RWPE2 (cell line): ENCODE measurements around the gene TMOD1.

Experiments used
- ATAC-seq: fragments of 200-7000 bp; cut with Tn5 transposase; 3 replicates; pipeline ENCODE4 v1.9.1; 2021; ENCODE audit warnings: low read depth
- DNase-seq: peaks from one replicate; pipeline ENCODE4 v3.0.0-alpha.2; 2020; ENCODE audit warnings: low spot score
- H3K27ac ChIP-seq: fragments of 450-650 bp; 2 replicates; pipeline ENCODE4 v1.5.1; 2017; ENCODE audit warnings: mild to moderate bottlenecking; ENCODE audit not compliant: poor library complexity, severe bottlenecking
- H3K27me3 ChIP-seq: fragments of 250-450 bp; sonication (Bioruptor Pico); 2 replicates; pipeline ENCODE4 v1.5.1; 2021; ENCODE audit warnings: mild to moderate bottlenecking, moderate library complexity; ENCODE audit not compliant: insufficient read depth, poor library complexity, severe bottlenecking
- H3K36me3 ChIP-seq: fragments of 250-450 bp; sonication (Bioruptor Pico); 2 replicates; pipeline ENCODE4 v1.5.1; 2020; ENCODE audit warnings: low read depth, mild to moderate bottlenecking, moderate library complexity
- H3K4me1 ChIP-seq: fragments of 250-450 bp; sonication (Bioruptor Pico); 2 replicates; pipeline ENCODE4 v1.5.1; 2021; ENCODE audit warnings: mild to moderate bottlenecking, moderate library complexity; ENCODE audit not compliant: insufficient read depth, poor library complexity, severe bottlenecking
- H3K4me3 ChIP-seq: fragments of 250-450 bp; sonication (Bioruptor Pico); 2 replicates; pipeline ENCODE4 v1.5.1; 2021; ENCODE audit warnings: mild to moderate bottlenecking, moderate library complexity; ENCODE audit not compliant: severe bottlenecking
- H3K9me3 ChIP-seq: fragments of 250-450 bp; sonication (Bioruptor Pico); 2 replicates; pipeline ENCODE4 v1.5.1; 2021; ENCODE audit warnings: mild to moderate bottlenecking, moderate library complexity; ENCODE audit not compliant: severe bottlenecking
- TF ChIP-seq, protein P1 (sequence below): fragments of 450-650 bp; IDR thresholded peaks from one replicate; pipeline ENCODE4 v1.5.1; 2017; ENCODE audit warnings: mild to moderate bottlenecking, moderate library complexity; ENCODE audit not compliant: poor library complexity, severe bottlenecking

The TMOD1 gene

DNA sequence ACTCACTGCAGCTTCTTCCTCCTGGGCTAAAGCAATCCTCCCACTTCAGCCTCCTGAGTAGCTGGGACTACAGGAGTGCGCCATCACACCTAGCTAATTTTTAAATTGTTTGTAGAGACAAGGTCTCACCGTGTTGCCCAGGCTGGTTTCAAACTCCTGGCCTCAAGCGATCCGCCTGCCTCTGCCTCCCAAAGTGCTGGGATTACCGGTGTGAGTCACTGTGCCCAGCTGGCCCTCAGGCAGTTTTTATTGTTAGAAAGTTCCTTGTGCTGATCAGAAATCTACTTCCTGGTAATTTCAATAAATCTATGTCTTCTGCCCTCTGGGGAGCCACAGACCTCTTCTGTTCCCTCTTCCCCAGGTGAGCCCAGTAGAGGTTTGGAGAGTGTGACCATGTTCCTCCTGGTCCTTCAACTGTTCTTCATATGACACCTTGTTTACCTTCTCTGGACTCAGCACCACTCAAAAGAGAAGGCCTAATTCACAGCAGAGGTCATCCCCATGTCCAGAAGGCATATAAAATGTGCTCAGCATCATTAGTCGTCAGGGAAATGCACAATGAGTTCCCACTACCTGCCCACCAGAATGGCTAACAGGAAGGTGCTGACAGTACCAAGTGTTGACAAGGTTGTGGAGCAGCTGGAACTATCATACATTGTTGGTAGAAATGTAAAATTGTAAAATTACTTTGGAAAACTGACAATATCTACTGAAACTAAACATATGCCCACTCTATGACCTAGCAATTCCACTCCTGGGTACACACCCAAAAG lies 10.4 kb downstream of the TMOD1 start:
- H3K4me3 ChIP-seq: no peak overlapping the region
- H3K36me3 ChIP-seq: no peaks in the 10 kb centered on the region
- H3K27ac ChIP-seq: no peak overlapping the region
- DNase-seq: no peak
- TF ChIP-seq, protein P1, sequence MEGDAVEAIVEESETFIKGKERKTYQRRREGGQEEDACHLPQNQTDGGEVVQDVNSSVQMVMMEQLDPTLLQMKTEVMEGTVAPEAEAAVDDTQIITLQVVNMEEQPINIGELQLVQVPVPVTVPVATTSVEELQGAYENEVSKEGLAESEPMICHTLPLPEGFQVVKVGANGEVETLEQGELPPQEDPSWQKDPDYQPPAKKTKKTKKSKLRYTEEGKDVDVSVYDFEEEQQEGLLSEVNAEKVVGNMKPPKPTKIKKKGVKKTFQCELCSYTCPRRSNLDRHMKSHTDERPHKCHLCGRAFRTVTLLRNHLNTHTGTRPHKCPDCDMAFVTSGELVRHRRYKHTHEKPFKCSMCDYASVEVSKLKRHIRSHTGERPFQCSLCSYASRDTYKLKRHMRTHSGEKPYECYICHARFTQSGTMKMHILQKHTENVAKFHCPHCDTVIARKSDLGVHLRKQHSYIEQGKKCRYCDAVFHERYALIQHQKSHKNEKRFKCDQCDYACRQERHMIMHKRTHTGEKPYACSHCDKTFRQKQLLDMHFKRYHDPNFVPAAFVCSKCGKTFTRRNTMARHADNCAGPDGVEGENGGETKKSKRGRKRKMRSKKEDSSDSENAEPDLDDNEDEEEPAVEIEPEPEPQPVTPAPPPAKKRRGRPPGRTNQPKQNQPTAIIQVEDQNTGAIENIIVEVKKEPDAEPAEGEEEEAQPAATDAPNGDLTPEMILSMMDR: no peak
- H3K27me3 ChIP-seq: peaks cover 7% of the 10 kb centered on the region
- H3K9me3 ChIP-seq: no peaks in the 10 kb centered on the region
- no peak for ATAC-seq
- H3K4me1 ChIP-seq: no peaks in the 10 kb centered on the region

DNA sequence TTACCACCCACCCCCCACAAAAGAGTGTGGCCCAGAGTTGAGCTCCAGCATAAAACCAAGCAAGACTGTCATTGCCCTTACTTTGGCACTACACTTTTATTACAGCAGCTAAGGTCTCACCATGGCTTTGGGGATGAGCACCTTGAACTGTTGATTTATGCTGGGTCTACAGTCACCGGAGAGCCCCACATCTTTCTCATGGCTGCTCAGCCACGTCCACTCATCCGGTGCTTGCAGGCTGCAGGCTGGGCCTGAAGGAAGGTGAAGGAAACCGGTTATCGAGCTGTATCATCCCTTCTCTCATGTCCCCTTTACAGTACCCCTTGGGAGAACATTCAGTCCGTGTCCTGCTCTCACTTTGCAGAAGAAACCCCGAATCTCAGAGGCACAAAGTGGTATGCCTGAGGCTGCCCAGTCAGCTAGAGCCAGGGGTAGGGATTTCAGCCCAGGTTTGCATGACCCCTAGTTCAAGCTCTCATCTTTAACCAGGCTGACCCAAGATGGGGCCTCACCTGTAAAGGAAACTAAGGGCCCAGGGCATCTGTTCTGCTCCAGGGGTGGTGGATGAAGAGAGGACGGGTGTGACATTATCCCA lies 11.6 kb downstream of the TMOD1 start:
- H3K4me3 ChIP-seq: no peak overlapping the region
- H3K27ac ChIP-seq: no peak overlapping the region
- no peaks in the 10 kb centered on the region for H3K27me3 ChIP-seq
- ATAC-seq (no peak), DNase-seq (no peak)
- H3K4me1 ChIP-seq: no peaks in the 10 kb centered on the region
- H3K9me3 ChIP-seq: no peaks in the 10 kb centered on the region
- TF ChIP-seq, protein P1: no peak
- H3K36me3 ChIP-seq: no peaks in the 10 kb centered on the region

DNA sequence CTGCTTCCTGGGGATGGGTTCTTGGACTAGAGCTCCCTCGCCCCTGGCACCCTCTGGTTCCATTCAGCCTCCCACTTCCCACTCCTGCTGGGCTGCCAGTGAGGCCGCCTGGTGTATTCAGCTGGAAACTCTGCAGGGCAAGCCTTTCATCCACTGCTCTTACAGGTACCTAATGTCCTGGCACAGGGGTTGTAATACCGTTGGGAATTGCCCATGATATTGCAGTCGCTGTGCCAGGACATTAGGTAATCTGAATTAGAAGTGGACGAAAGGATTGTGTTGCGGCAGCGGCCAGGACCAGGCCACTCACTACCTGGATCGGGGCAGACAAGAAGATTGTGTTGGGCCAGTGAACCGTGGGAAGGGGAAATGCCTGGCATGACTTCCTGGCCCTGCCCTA lies 13.1 kb downstream of the TMOD1 start:
- DNase-seq: no peak
- H3K4me3 ChIP-seq: no peak overlapping the region
- H3K27me3 ChIP-seq: no peaks in the 10 kb centered on the region
- TF ChIP-seq, protein P1: no peak
- no peak for ATAC-seq
- H3K27ac ChIP-seq: no peak overlapping the region
- no peaks in the 10 kb centered on the region for H3K36me3 ChIP-seq
- no peaks in the 10 kb centered on the region for H3K9me3 ChIP-seq
- H3K4me1 ChIP-seq: no peaks in the 10 kb centered on the region

DNA sequence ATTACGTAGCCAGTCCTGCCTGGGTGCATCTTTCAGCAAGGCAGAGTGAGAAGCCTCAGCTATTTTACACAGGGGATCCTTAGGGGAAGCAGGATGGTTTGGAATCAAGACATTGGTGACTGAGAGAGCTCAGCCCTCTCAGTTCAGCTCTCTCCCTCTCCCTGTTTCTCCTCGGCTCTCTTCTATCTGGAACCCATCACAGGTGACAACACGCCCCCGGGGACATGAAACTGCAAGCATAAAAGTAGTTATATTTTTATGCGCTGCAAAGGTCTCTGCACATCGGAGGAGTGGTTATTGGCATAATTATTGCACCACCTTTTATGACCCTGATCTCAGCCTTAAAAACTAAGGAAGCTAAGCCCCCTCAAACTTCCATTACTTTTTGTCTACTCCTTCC lies 14.2 kb downstream of the TMOD1 start:
- TF ChIP-seq, protein P1: no peak
- ATAC-seq (no peak), DNase-seq (no peak)
- Histone ChIP-seq H3K27me3 (no peaks in the 10 kb centered on the region), H3K4me3 (no peak overlapping the region), H3K36me3 (no peaks in the 10 kb centered on the region), H3K4me1 (no peaks in the 10 kb centered on the region), H3K27ac (no peak overlapping the region), H3K9me3 (no peaks in the 10 kb centered on the region)

DNA sequence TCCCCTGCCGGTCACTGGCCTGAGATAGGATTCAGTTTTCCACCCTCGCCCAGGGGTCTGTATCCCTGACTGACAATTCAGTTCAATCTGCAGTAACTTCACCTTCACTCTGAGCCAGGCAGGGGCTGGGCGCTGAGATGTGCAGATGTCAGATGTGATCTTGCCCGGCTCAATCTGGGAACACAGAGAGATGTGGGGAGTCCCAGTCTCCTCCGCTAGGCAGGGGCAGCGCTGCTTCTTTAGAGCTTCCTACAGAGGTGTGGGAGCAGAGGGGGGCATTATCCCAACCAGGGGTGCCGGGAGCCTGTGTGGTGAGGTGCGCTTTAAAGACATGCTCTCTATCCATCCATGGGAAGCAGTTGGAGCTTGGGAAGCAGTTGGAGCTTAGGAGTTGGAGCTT lies 14.6 kb downstream of the TMOD1 start:
- no peak for DNase-seq

More for the DNA sequence above, 14.6 kb downstream of the TMOD1 start:
- TF ChIP-seq, protein P1: no peak
- Histone ChIP-seq H3K27ac (no peak overlapping the region), H3K4me1 (no peaks in the 10 kb centered on the region), H3K9me3 (no peaks in the 10 kb centered on the region), H3K4me3 (no peak overlapping the region), H3K36me3 (no peaks in the 10 kb centered on the region), H3K27me3 (no peaks in the 10 kb centered on the region)
- ATAC-seq: no peak
